Astrocyte (in vitro differentiated cells and primary cell): ENCODE data around the gene CD58.

Experiments used
- CTCF ChIP-seq: IDR thresholded peaks from 2 replicates; pipeline ENCODE4 v1.5.1; 2011; ENCODE audit warnings: low read depth, mild to moderate bottlenecking, inconsistent platforms, low read length, moderate library complexity; ENCODE audit not compliant: insufficient read depth
- EZH2 ChIP-seq: IDR thresholded peaks from 2 replicates; pipeline ENCODE4 v1.6.1; 2012; ENCODE audit warnings: mild to moderate bottlenecking, low read length, inconsistent platforms; ENCODE audit not compliant: insufficient read depth

GRCh38 chr1:116501125-116501869, 69.5 kb downstream of the CD58 start:
- TF ChIP-seq EZH2 (no peak), CTCF (no peak)
